ENCODE data around the gene NMNAT2. TPM values are rescaled to one million over a fixed set of nuclear protein-coding genes. Genes with fewer than 3 reads are reported as not detected.

Gene NMNAT2
- total RNA-seq, 2 donors from 2014 or later, result 0.27 to 1.4 TPM

DNA sequence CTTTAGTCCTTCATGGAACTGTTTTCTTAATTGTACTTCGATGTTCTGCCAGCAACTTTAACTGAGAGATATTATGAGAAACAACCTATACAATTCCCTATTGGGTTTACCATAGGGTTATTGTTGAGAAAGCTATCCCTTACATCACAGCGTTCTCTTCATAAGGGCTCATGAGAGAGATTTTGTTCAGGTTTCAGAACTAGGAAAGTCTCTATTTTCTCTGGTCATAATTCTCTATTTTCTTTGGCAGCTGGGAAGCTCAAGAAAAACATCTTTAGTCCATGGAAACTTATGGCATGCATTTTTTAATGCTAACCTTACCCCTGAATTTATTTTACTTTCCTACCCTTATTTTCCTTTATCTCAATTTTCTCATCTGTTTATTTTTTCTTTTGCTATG lies 38.2 kb downstream of the NMNAT2 start:
- no peaks in the 10 kb centered on the region for H3K27me3 ChIP-seq
- H3K27ac ChIP-seq, result no peak overlapping the region
- no peak overlapping the region for H3K9ac ChIP-seq (ENCODE audit: low read depth in 2 of 2, low read length in 2 of 2)
- no peaks in the 10 kb centered on the region for H3K9me3 ChIP-seq
- TF ChIP-seq CTCF (IDR thresholded peaks at IDR 0.05), result no peak
- no peak overlapping the region for H3K4me3 ChIP-seq
- no peaks in the 10 kb centered on the region for H3K4me1 ChIP-seq
- intact Hi-C loops (cut with DNase I), result no loop called here
- no peak for DNase-seq
- no peaks in the 10 kb centered on the region for H3K36me3 ChIP-seq

DNA sequence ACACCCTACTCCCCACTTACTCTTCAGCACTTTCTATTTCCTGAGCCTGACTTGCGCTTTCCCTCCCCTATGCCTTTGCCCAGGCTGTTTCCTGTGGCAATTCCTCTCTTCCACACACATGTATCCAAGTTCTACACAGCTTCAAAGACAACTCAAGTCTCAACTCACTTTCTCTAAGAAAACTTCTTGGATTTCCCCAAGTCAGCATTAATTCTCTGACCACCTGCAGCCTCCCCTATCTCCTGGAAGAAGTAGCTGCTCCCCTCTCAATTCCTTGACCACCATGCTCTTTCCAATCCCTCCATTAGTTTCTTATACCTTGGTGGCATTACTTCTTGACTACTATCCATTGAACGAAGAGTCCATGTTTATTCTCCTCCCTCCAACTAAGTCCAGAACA lies 42.8 kb downstream of the NMNAT2 start:
- TF ChIP-seq CTCF (IDR thresholded peaks at IDR 0.05), result no peak
- Histone ChIP-seq H3K27ac (no peak overlapping the region), H3K9ac (ENCODE audit: low read depth in 2 of 2, low read length in 2 of 2) (no peak overlapping the region), H3K36me3 (no peaks in the 10 kb centered on the region), H3K9me3 (no peaks in the 10 kb centered on the region), H3K4me1 (no peaks in the 10 kb centered on the region), H3K4me3 (no peak overlapping the region), H3K27me3 (no peaks in the 10 kb centered on the region)
- no peak for DNase-seq
- intact Hi-C loops (cut with DNase I), result no loop called here

GRCh38 chr1:183374825-183375224 lies 43.4 kb downstream of the NMNAT2 start:
- DNase-seq, result no peak
- TF ChIP-seq CTCF (IDR thresholded peaks at IDR 0.05), result no peak
- intact Hi-C loops (cut with DNase I), result no loop called here
- no peaks in the 10 kb centered on the region for H3K4me1 ChIP-seq
- H3K27ac ChIP-seq, result no peak overlapping the region
- H3K9me3 ChIP-seq, result no peaks in the 10 kb centered on the region
- no peak overlapping the region for H3K4me3 ChIP-seq
- no peak overlapping the region for H3K9ac ChIP-seq (ENCODE audit: low read depth in 2 of 2, low read length in 2 of 2)
- no peaks in the 10 kb centered on the region for H3K36me3 ChIP-seq
- H3K27me3 ChIP-seq, result no peaks in the 10 kb centered on the region

- H3K27ac ChIP-seq, result no peak overlapping the region
- TF ChIP-seq CTCF (IDR thresholded peaks at IDR 0.05), result no peak
- no peaks in the 10 kb centered on the region for H3K27me3 ChIP-seq
- no peaks in the 10 kb centered on the region for H3K9me3 ChIP-seq
- no peak overlapping the region for H3K4me3 ChIP-seq
- H3K4me1 ChIP-seq, result no peaks in the 10 kb centered on the region
- no peak for DNase-seq
- intact Hi-C loops (cut with DNase I), result no loop called here
- no peaks in the 10 kb centered on the region for H3K36me3 ChIP-seq
- H3K9ac ChIP-seq (ENCODE audit: low read depth in 2 of 2, low read length in 2 of 2), result no peak overlapping the region
These were observed 45.5 kb downstream of the NMNAT2 start for GRCh38 chr1:183372586-183373230.

- Histone ChIP-seq H3K9ac (ENCODE audit: low read depth in 2 of 2, low read length in 2 of 2) (no peak overlapping the region), H3K4me3 (no peak overlapping the region), H3K27ac (no peak overlapping the region), H3K36me3 (no peaks in the 10 kb centered on the region), H3K27me3 (no peaks in the 10 kb centered on the region), H3K4me1 (no peaks in the 10 kb centered on the region), H3K9me3 (no peaks in the 10 kb centered on the region)
- intact Hi-C loops (cut with DNase I), result no loop called here
- DNase-seq, result peak; percentile 72
- no peak for TF ChIP-seq CTCF (IDR thresholded peaks at IDR 0.05)
These were observed 47.7 kb downstream of the NMNAT2 start for GRCh38 chr1:183370399-183371058.

Data from colonic mucosa (tissue), 4 donors.